Ishikawa (cell line): Measurements from ENCODE around the gene ATP11A.

Experiments used
- CEBPB ChIP-seq: IDR thresholded peaks from 2 replicates; pipeline ENCODE4 v1.6.1; 2012
- CREB1 ChIP-seq: IDR thresholded peaks from 2 replicates; pipeline ENCODE4 v1.6.1; 2012; ENCODE audit warnings: low read depth
- EGR1 ChIP-seq: IDR thresholded peaks from 2 replicates; pipeline ENCODE4 v1.6.1; 2012
- EP300 ChIP-seq: IDR thresholded peaks from 2 replicates; pipeline ENCODE4 v1.6.1; 2012; ENCODE audit warnings: borderline replicate concordance
- FOXM1 ChIP-seq: IDR thresholded peaks from 2 replicates; pipeline ENCODE4 v1.6.1; 2012; ENCODE audit warnings: low read depth, borderline replicate concordance
- NFIC ChIP-seq: IDR thresholded peaks from 2 replicates; pipeline ENCODE4 v1.6.1; 2012
- RAD21 ChIP-seq: IDR thresholded peaks from 2 replicates; pipeline ENCODE4 v1.6.1; 2012; ENCODE audit warnings: low read depth
- TAF1 ChIP-seq: IDR thresholded peaks from 2 replicates; pipeline ENCODE4 v1.6.1; 2012; ENCODE audit warnings: low read depth, mild to moderate bottlenecking
- TCF12 ChIP-seq: IDR thresholded peaks from 2 replicates; pipeline ENCODE4 v1.6.1; 2012; ENCODE audit warnings: low read depth
- TEAD4 ChIP-seq: IDR thresholded peaks from 2 replicates; pipeline ENCODE4 v1.6.1; 2012
- YY1 ChIP-seq: IDR thresholded peaks from 2 replicates; pipeline ENCODE4 v1.6.1; 2012; ENCODE audit warnings: low read depth
- ZBTB7A ChIP-seq: IDR thresholded peaks from 2 replicates; pipeline ENCODE4 v1.6.1; 2012; ENCODE audit warnings: low read depth
- TF ChIP-seq, protein P1 (sequence below): IDR thresholded peaks from 2 replicates; pipeline ENCODE4 v1.6.1; 2012
- TF ChIP-seq, protein P2 (sequence below): IDR thresholded peaks from 2 replicates; pipeline ENCODE4 v1.6.1; 2012
- TF ChIP-seq, protein P3 (sequence below): IDR thresholded peaks from 2 replicates; pipeline ENCODE4 v1.6.1; 2012; ENCODE audit warnings: low read depth, mild to moderate bottlenecking

The ATP11A gene

DNA sequence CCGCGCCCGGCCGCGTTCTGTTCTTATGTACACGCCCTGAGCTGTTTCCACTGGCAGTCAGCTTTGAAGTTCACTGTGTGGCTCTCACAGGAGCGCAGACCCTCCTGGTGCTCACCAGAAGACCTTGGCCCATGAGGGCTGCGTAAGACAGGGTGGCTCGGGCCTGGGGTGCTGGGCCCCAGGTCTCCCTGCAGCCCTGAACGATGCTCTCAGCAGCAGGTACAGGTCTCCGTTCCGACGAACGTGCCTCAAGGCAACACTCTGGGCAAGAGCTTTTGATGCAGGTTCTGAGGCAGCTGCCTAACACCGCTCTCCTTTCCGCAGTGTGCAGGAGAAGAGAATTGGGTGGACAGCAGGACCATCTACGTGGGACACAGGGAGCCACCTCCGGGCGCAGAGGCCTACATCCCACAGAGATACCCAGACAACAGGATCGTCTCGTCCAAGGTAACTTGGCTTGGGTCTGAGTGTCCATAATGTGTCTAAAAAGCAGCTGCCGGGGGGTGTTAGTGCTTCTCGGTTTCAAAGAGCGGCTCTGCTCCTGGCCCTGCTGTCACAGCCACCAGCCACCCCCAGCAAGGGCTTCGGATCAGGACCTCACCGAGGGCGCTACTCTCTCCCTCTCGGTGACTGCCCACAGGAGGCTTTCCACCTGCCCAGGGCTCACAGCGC, 95.1 kb downstream of the ATP11A start:
- no peak for TF ChIP-seq CEBPB
- TF ChIP-seq EGR1, result no peak

DNA sequence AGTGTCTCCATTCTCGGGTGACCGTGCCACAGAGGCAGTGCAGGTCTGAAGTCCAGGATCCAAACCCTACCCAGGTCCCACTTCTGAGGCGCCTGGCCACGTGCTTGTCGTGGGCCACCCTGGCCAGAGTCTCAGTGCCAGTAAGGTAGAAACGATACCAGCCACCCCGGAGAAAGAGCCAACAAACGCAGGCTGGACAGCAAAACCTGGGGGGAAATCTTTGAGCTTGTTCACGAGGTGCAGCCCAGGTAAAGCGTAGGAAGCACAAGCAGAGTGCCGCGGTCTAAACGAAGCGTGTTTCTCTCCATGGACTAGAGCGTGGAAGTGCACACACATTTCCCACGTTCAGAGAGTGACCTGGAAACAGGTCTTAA, 95.6 kb downstream of the ATP11A start:
- TF ChIP-seq YY1 (no peak), EP300 (no peak)

DNA sequence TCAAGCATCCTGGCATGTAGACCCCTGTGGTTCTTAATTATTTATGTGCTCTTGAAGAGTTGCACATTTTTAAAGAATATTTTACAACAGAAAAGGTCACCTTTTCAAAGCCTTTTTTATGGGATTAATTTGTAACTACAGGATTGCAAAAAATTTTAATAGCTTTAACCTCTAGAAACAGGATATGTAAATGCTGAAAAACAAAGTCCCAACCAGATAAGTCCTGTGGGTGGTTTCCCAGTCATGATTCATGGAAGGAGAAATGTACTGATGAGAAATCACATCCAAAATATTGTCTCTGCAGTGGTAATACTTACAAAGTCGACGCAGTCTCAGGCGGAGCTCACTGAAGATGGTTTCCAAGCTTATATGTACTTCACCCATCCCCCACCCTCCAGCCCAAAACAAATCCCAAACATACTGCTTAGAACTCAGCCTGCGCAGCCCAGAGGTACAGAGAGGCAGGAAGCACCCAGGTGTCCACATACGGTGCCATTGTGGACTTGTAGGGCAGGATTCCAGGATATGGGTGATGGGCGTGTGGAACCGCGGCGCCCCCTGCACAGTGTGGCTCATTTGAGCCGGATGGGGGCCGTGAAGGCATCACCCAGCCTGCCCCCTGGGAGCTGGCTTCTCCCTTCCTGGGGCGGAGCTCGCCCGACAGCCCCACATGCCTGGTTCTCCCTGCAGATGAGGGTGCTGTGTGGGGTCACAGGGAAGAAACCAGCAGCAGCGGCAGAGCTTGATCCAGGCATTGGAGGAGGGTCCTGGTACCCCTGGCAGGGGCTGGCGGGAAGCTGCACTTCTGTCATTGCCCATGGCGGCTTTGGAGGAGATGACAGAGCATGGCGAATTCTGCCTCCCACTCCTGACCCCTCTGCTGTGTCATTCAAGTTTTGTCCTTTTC, 101.2 kb downstream of the ATP11A start:
- TF ChIP-seq RAD21 (no peak), FOXM1 (no peak), EGR1 (no peak), TEAD4 (no peak), TCF12 (no peak), TAF1 (no peak), ZBTB7A (no peak), CEBPB (no peak)
- TF ChIP-seq, protein P1, sequence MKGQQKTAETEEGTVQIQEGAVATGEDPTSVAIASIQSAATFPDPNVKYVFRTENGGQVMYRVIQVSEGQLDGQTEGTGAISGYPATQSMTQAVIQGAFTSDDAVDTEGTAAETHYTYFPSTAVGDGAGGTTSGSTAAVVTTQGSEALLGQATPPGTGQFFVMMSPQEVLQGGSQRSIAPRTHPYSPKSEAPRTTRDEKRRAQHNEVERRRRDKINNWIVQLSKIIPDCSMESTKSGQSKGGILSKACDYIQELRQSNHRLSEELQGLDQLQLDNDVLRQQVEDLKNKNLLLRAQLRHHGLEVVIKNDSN, result no peak
- TF ChIP-seq, protein P2, sequence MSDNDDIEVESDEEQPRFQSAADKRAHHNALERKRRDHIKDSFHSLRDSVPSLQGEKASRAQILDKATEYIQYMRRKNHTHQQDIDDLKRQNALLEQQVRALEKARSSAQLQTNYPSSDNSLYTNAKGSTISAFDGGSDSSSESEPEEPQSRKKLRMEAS, result no peak
- TF ChIP-seq, protein P3, sequence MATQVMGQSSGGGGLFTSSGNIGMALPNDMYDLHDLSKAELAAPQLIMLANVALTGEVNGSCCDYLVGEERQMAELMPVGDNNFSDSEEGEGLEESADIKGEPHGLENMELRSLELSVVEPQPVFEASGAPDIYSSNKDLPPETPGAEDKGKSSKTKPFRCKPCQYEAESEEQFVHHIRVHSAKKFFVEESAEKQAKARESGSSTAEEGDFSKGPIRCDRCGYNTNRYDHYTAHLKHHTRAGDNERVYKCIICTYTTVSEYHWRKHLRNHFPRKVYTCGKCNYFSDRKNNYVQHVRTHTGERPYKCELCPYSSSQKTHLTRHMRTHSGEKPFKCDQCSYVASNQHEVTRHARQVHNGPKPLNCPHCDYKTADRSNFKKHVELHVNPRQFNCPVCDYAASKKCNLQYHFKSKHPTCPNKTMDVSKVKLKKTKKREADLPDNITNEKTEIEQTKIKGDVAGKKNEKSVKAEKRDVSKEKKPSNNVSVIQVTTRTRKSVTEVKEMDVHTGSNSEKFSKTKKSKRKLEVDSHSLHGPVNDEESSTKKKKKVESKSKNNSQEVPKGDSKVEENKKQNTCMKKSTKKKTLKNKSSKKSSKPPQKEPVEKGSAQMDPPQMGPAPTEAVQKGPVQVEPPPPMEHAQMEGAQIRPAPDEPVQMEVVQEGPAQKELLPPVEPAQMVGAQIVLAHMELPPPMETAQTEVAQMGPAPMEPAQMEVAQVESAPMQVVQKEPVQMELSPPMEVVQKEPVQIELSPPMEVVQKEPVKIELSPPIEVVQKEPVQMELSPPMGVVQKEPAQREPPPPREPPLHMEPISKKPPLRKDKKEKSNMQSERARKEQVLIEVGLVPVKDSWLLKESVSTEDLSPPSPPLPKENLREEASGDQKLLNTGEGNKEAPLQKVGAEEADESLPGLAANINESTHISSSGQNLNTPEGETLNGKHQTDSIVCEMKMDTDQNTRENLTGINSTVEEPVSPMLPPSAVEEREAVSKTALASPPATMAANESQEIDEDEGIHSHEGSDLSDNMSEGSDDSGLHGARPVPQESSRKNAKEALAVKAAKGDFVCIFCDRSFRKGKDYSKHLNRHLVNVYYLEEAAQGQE, result no peak

DNA sequence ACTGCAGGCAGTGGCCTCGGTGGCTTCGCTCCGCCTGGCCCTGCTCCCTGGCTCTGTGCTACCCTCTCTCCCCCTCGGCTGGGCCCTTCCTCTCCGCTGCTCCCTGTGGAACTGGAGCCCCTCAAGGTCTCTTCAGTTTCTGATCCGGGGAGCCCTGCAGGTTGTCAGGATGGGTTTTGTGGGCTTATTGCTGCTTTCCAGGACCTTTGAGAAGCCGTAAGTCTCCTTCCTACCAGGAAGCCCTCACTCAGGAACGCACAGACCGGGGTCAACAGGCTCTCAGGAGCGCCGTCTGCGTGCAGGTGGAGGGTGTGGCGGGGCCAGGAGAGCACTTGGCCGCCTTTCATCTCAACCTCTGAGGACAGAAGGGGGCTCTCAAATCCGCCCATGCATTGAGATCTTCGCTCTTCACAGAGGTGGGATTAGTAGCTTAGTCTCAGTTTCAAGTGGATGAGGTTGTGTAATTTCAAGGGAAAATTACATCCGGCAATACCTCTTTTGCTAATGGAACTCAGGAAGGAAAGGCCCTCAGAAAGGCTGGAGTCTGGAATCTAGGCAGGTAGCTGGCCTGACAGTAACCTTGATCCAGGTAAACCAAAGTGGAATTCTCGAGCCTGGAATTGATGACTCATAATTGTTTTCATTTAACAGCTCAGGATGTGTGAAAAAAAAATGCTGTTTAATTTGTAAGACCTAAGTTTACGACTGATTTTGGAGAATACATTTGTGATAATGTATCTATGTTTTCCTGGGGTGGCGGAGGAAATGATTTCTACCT, 102.0 kb downstream of the ATP11A start:
- TF ChIP-seq FOXM1, result no peak
- TF ChIP-seq RAD21, result no peak
- TF ChIP-seq NFIC, result no peak
- TF ChIP-seq CEBPB, result no peak
- TF ChIP-seq TAF1, result no peak
- TF ChIP-seq CREB1, result no peak
- TF ChIP-seq YY1, result no peak
- TF ChIP-seq EP300, result no peak
- no peak for TF ChIP-seq TCF12
- TF ChIP-seq EGR1, result no peak
- TF ChIP-seq, protein P2, result no peak
- TF ChIP-seq, protein P3, result no peak
- no peak for TF ChIP-seq ZBTB7A
- TF ChIP-seq, protein P1, result no peak
- no peak for TF ChIP-seq TEAD4

DNA sequence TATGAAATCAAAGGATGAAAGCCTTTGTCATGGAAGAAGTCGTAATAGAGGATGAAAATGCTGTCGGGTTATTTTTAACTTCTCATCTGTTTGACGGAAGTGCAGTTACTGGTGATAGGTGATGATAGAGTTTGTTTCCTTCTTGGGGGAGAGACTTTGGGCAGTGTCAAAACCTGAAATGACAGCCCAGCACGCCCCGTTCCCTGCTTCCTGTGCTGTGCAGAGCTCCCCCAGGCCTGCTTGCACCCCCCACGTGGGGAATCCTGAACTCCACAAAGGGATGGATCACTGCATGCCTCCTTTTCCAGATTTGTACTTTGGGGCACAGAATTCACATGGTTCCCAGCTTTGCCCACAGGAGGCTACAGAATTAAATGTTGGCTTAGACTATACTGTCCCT, 102.7 kb downstream of the ATP11A start:
- TF ChIP-seq CREB1 (no peak), EP300 (no peak), TAF1 (no peak), YY1 (no peak), ZBTB7A (no peak), TCF12 (no peak), TEAD4 (no peak), EGR1 (no peak), FOXM1 (no peak), NFIC (no peak), RAD21 (no peak), CEBPB (no peak)
- TF ChIP-seq, protein P1, result no peak
- TF ChIP-seq, protein P3, result no peak
